ENCODE measurements around the gene IFTAP.
"Not testable (repeated sequence)": the region's sequence is repeated elsewhere in the genome, so short reads cannot be mapped to it uniquely, and the experiment has no call there.

The IFTAP gene

GRCh38 chr11:36594316-36594989, at the start of gene IFTAP:
TSS of gene IFTAP (plus strand) at chr11:36594502. CDS start at chr11:36610104, 15,602 bp downstream.
- DNase-seq (ENCODE audit: low read depth in 1 of 2, low spot score in 1 of 2), result peak in 1 of 2 donors; percentile 12

- no peak for DNase-seq (ENCODE audit: low read depth in 1 of 2, low spot score in 1 of 2)
These were observed 43.8 kb upstream of the IFTAP start for GRCh38 chr11:36550385-36551115.

- not testable (repeated sequence) for DNase-seq (ENCODE audit: low read depth in 1 of 2, low spot score in 1 of 2)
These were observed 36.9 kb upstream of the IFTAP start for GRCh38 chr11:36557390-36557789.

GRCh38 chr11:36557991-36558390, 36.3 kb upstream of the IFTAP start:
- no peak for DNase-seq (ENCODE audit: low read depth in 1 of 2, low spot score in 1 of 2)

- DNase-seq (ENCODE audit: low read depth in 1 of 2, low spot score in 1 of 2), result no peak
These were observed 35.5 kb upstream of the IFTAP start for GRCh38 chr11:36558571-36559413.

- DNase-seq (ENCODE audit: low read depth in 1 of 2, low spot score in 1 of 2), result peak in 1 of 2 donors; percentile 24
These were observed 29.8 kb upstream of the IFTAP start for GRCh38 chr11:36564376-36565030.

- DNase-seq (ENCODE audit: low read depth in 1 of 2, low spot score in 1 of 2), result no peak
These were observed 29.2 kb upstream of the IFTAP start for GRCh38 chr11:36565031-36565610.

- no peak for DNase-seq (ENCODE audit: low read depth in 1 of 2, low spot score in 1 of 2)
These were observed 27.8 kb upstream of the IFTAP start for GRCh38 chr11:36566407-36567053.

- DNase-seq (ENCODE audit: low read depth in 1 of 2, low spot score in 1 of 2), result no peak
These were observed 26.6 kb upstream of the IFTAP start, which contains the start of gene RAG1 for GRCh38 chr11:36567694-36568093. TSS of gene RAG1 (plus strand) at chr11:36568007. CDS start at chr11:36573305, 5,298 bp downstream.

- DNase-seq (ENCODE audit: low read depth in 1 of 2, low spot score in 1 of 2), result no peak
These were observed 25.2 kb upstream of the IFTAP start for GRCh38 chr11:36569095-36569494.

- DNase-seq (ENCODE audit: low read depth in 1 of 2, low spot score in 1 of 2), result no peak
These were observed 19.8 kb upstream of the IFTAP start for GRCh38 chr11:36574486-36574885.

GRCh38 chr11:36577373-36577772, 16.9 kb upstream of the IFTAP start:
- no peak for DNase-seq (ENCODE audit: low read depth in 1 of 2, low spot score in 1 of 2)

GRCh38 chr11:36577859-36578258, 16.4 kb upstream of the IFTAP start:
- no peak for DNase-seq (ENCODE audit: low read depth in 1 of 2, low spot score in 1 of 2)

GRCh38 chr11:36578458-36578857, 15.8 kb upstream of the IFTAP start:
- no peak for DNase-seq (ENCODE audit: low read depth in 1 of 2, low spot score in 1 of 2)

- no peak for DNase-seq (ENCODE audit: low read depth in 1 of 2, low spot score in 1 of 2)
These were observed 12.8 kb upstream of the IFTAP start for GRCh38 chr11:36581536-36581935.

GRCh38 chr11:36583667-36584066, 10.6 kb upstream of the IFTAP start:
- DNase-seq (ENCODE audit: low read depth in 1 of 2, low spot score in 1 of 2), result no peak

GRCh38 chr11:36586543-36586942, 7.8 kb upstream of the IFTAP start:
- no peak for DNase-seq (ENCODE audit: low read depth in 1 of 2, low spot score in 1 of 2)

- DNase-seq (ENCODE audit: low read depth in 1 of 2, low spot score in 1 of 2), result no peak
These were observed 6.2 kb upstream of the IFTAP start for GRCh38 chr11:36588099-36588498.

GRCh38 chr11:36590513-36590912, 3.8 kb upstream of the IFTAP start:
- no peak for DNase-seq (ENCODE audit: low read depth in 1 of 2, low spot score in 1 of 2)

GRCh38 chr11:36591433-36591832, 2.9 kb upstream of the IFTAP start:
- DNase-seq (ENCODE audit: low read depth in 1 of 2, low spot score in 1 of 2), result no peak

Data from activated CD4-positive, alpha-beta T cell treated with anti-CD3 and anti-CD28 coated beads, Interleukin-2, amount 50 U/mL, for 24 hours (primary cell).